ENCODE data around the gene ADAMTS13. TPM values are rescaled to one million over a fixed set of nuclear protein-coding genes. Genes with fewer than 3 reads are reported as not detected.

ADAMTS13 gene
- total RNA-seq, 1 donor from 2014 or later, result 9.1 TPM

GRCh38 chr9:133470427-133470924 is 48.3 kb downstream of the ADAMTS13 start:
- peaks cover 6% of the 10 kb centered on the region for H3K36me3 Mint-ChIP-seq (ENCODE audit: low read depth, unreplicated experiment)
- no peaks in the 10 kb centered on the region for H3K4me1 Mint-ChIP-seq (ENCODE audit: unreplicated experiment)
- H3K4me3 Mint-ChIP-seq (ENCODE audit: unreplicated experiment), result no peak overlapping the region
- H3K27me3 Mint-ChIP-seq (ENCODE audit: unreplicated experiment), result peaks cover 8% of the 10 kb centered on the region
- TF ChIP-seq, protein P1, sequence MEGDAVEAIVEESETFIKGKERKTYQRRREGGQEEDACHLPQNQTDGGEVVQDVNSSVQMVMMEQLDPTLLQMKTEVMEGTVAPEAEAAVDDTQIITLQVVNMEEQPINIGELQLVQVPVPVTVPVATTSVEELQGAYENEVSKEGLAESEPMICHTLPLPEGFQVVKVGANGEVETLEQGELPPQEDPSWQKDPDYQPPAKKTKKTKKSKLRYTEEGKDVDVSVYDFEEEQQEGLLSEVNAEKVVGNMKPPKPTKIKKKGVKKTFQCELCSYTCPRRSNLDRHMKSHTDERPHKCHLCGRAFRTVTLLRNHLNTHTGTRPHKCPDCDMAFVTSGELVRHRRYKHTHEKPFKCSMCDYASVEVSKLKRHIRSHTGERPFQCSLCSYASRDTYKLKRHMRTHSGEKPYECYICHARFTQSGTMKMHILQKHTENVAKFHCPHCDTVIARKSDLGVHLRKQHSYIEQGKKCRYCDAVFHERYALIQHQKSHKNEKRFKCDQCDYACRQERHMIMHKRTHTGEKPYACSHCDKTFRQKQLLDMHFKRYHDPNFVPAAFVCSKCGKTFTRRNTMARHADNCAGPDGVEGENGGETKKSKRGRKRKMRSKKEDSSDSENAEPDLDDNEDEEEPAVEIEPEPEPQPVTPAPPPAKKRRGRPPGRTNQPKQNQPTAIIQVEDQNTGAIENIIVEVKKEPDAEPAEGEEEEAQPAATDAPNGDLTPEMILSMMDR (IDR thresholded peaks at IDR 0.05; ENCODE audit: unreplicated experiment), result no peak
- DNase-seq (ENCODE audit: low spot score), result no peak
- H3K9me3 Mint-ChIP-seq (ENCODE audit: unreplicated experiment), result no peaks in the 10 kb centered on the region
- H3K27ac Mint-ChIP-seq (ENCODE audit: unreplicated experiment), result peak overlapping the region; percentile 84

GRCh38 chr9:133470988-133471387 is 48.8 kb downstream of the ADAMTS13 start:
- Mint-ChIP-seq H3K27ac (ENCODE audit: unreplicated experiment) (no peak overlapping the region), H3K27me3 (ENCODE audit: unreplicated experiment) (peaks cover 6% of the 10 kb centered on the region), H3K36me3 (ENCODE audit: low read depth, unreplicated experiment) (peaks cover 3% of the 10 kb centered on the region), H3K4me1 (ENCODE audit: unreplicated experiment) (no peaks in the 10 kb centered on the region), H3K4me3 (ENCODE audit: unreplicated experiment) (no peak overlapping the region), H3K9me3 (ENCODE audit: unreplicated experiment) (no peaks in the 10 kb centered on the region)
- TF ChIP-seq, protein P1 (IDR thresholded peaks at IDR 0.05; ENCODE audit: unreplicated experiment), result no peak
- DNase-seq (ENCODE audit: low spot score), result no peak

DNA sequence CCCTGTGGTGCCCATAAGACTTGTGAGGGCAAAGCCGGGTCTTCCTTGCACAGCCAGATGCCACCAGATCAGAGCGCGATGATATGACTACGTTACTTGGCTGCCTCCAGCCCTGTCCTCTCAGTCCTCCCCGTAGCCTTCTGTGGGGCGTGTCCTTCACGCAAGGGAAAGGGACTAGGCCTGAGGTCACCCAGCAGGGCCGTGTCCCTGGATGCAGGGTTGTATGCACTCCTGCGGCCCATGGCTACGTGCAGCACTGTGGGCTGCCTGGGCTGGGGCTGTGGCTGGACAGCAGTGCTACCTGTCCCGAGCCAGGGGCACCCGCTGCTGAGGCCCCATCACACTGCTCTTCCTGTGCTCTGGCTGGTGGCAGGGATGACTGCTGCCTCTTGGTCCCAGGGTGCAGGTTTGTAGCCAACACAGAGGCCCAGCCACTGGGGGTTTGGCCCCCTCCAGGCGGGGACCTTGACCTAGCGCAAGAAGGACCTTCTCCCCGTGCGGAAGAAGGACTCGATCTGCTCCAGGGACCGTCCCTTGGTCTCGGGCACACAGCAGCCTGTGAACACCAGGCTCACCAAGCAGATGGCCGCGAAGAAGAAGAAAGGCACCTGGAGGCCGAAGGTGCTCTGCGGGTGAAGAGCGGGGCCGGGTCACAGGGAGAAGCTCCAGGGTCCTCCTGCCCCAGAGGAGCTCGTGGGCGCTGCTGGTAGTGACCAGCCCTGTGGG is 49.5 kb downstream of the ADAMTS13 start:
- Mint-ChIP-seq H3K9me3 (ENCODE audit: unreplicated experiment) (no peaks in the 10 kb centered on the region), H3K36me3 (ENCODE audit: low read depth, unreplicated experiment) (peaks cover 3% of the 10 kb centered on the region), H3K27ac (ENCODE audit: unreplicated experiment) (no peak overlapping the region), H3K4me3 (ENCODE audit: unreplicated experiment) (no peak overlapping the region), H3K4me1 (ENCODE audit: unreplicated experiment) (no peaks in the 10 kb centered on the region), H3K27me3 (ENCODE audit: unreplicated experiment) (peaks cover 6% of the 10 kb centered on the region)
- TF ChIP-seq, protein P1 (IDR thresholded peaks at IDR 0.05; ENCODE audit: unreplicated experiment), result no peak
- no peak for DNase-seq (ENCODE audit: low spot score)

GRCh38 chr9:133472277-133472645 is 50.1 kb downstream of the ADAMTS13 start:
- no peak overlapping the region for H3K27ac Mint-ChIP-seq (ENCODE audit: unreplicated experiment)
- no peaks in the 10 kb centered on the region for H3K9me3 Mint-ChIP-seq (ENCODE audit: unreplicated experiment)
- peaks cover 6% of the 10 kb centered on the region for H3K27me3 Mint-ChIP-seq (ENCODE audit: unreplicated experiment)
- no peak overlapping the region for H3K4me3 Mint-ChIP-seq (ENCODE audit: unreplicated experiment)
- H3K36me3 Mint-ChIP-seq (ENCODE audit: low read depth, unreplicated experiment), result peaks cover 3% of the 10 kb centered on the region
- H3K4me1 Mint-ChIP-seq (ENCODE audit: unreplicated experiment), result no peaks in the 10 kb centered on the region
- no peak for DNase-seq (ENCODE audit: low spot score)
- TF ChIP-seq, protein P1 (IDR thresholded peaks at IDR 0.05; ENCODE audit: unreplicated experiment), result no peak

DNA sequence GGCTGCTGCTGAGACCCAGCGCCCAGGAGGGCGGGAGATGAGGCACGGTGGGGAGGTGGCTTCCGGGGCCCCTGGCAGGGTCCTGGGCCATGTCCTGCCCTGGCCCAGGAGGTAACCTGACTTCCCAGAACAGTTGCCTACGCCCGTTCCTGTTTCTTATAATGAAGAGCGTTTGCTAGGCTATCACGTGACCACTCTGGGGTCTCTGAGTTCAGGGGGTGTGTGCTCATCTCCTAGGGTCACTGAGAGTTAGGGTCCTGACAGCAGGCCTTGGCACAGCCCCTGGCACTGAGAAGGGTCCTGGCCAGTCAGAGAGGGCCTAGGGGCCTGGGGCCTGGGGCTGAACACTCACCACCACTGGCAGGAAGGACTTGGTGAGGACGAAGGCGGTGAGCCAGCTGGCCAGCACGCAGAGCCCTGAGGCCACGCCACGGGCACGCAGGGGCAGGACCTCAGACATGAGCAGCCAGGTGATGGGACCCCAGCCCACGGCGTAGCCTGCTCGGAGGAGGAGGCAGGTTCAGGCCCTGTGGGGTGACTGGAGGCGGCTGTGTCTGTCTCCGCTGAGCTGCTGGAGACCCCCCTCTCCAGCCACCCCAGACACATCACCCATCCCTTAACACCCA is 50.7 kb downstream of the ADAMTS13 start:
- TF ChIP-seq, protein P1 (IDR thresholded peaks at IDR 0.05; ENCODE audit: unreplicated experiment), result no peak
- H3K36me3 Mint-ChIP-seq (ENCODE audit: low read depth, unreplicated experiment), result peaks cover 3% of the 10 kb centered on the region
- no peak for DNase-seq (ENCODE audit: low spot score)
- no peak overlapping the region for H3K4me3 Mint-ChIP-seq (ENCODE audit: unreplicated experiment)
- H3K27ac Mint-ChIP-seq (ENCODE audit: unreplicated experiment), result no peak overlapping the region
- H3K4me1 Mint-ChIP-seq (ENCODE audit: unreplicated experiment), result no peaks in the 10 kb centered on the region
- H3K27me3 Mint-ChIP-seq (ENCODE audit: unreplicated experiment), result peaks cover 4% of the 10 kb centered on the region
- H3K9me3 Mint-ChIP-seq (ENCODE audit: unreplicated experiment), result no peaks in the 10 kb centered on the region

Measured in endothelial cell (in vitro differentiated cells).